ENCODE results near the gene GAL.

The GAL gene

GRCh38 chr11:68707527-68707926 lies 23.2 kb downstream of the GAL start:
- DNase-seq (ENCODE audit: low read depth, low spot score) = no peak

- no peak for DNase-seq (ENCODE audit: low read depth, low spot score)
Observed at GRCh38 chr11:68709062-68709461, 24.7 kb downstream of the GAL start.

GRCh38 chr11:68710409-68710808 lies 26.1 kb downstream of the GAL start:
- no peak for DNase-seq (ENCODE audit: low read depth, low spot score)

- DNase-seq (ENCODE audit: low read depth, low spot score) = no peak
Observed at GRCh38 chr11:68711114-68711513, 26.8 kb downstream of the GAL start.

GRCh38 chr11:68714060-68714856 lies 29.9 kb downstream of the GAL start:
- peak; percentile 31 for DNase-seq (ENCODE audit: low read depth, low spot score)

GRCh38 chr11:68715456-68716122 lies 31.2 kb downstream of the GAL start:
- no peak for DNase-seq (ENCODE audit: low read depth, low spot score)

GRCh38 chr11:68721075-68721474 lies 36.7 kb downstream of the GAL start:
- no peak for DNase-seq (ENCODE audit: low read depth, low spot score)

- DNase-seq (ENCODE audit: low read depth, low spot score) = no peak
Observed at GRCh38 chr11:68722143-68722542, 37.8 kb downstream of the GAL start.

GRCh38 chr11:68724293-68724692 lies 39.9 kb downstream of the GAL start:
- DNase-seq (ENCODE audit: low read depth, low spot score) = no peak

- no peak for DNase-seq (ENCODE audit: low read depth, low spot score)
Observed at GRCh38 chr11:68727783-68728182, 43.4 kb downstream of the GAL start.

- DNase-seq (ENCODE audit: low read depth, low spot score) = no peak
Observed at GRCh38 chr11:68734111-68734510, 49.8 kb downstream of the GAL start.

GRCh38 chr11:68735125-68735524 lies 50.8 kb downstream of the GAL start:
- DNase-seq (ENCODE audit: low read depth, low spot score) = no peak

GRCh38 chr11:68735646-68736045 lies 51.3 kb downstream of the GAL start:
- DNase-seq (ENCODE audit: low read depth, low spot score) = no peak
